ENCODE data around the gene TANK. TPM values are rescaled to one million over a fixed set of nuclear protein-coding genes. Genes with fewer than 3 reads are reported as not detected.

TANK gene
- total RNA-seq (10 to 100 TPM; 53.7 to 75.7 TPM), polyA plus RNA-seq (ENCODE audit: insufficient read length in 6 of 6) (10 to 100 TPM; 58.6 to 80.3 (median 70.3) TPM)
- long read RNA-seq, donor 1, transcript TANK-202 (8 exons, 2,171 nt) = major isoform, 7 of 14 reads
- long read RNA-seq, donor 1, partial matches to known transcripts = 0 of 14 reads
- long read RNA-seq, donor 1, other reads (novel, unspliced or antisense) = 5 of 14 reads
- long read RNA-seq, donor 2, transcript TANK-202 (8 exons, 2,171 nt) = major isoform, 11 of 12 reads
- long read RNA-seq, donor 2, partial matches to known transcripts = 0 of 12 reads
- long read RNA-seq, donor 2, other reads (novel, unspliced or antisense) = 0 of 12 reads
- long read RNA-seq, donor 3, transcript TANK-202 (8 exons, 2,171 nt) = major isoform, 7 of 10 reads
- long read RNA-seq, donor 3, partial matches to known transcripts = 0 of 10 reads
- long read RNA-seq, donor 3, other reads (novel, unspliced or antisense) = 0 of 10 reads
- long read RNA-seq, donor 4, transcript TANK-202 (8 exons, 2,171 nt) = major isoform, 9 of 17 reads
- long read RNA-seq, donor 4, partial matches to known transcripts = 2 of 17 reads
- long read RNA-seq, donor 4, other reads (novel, unspliced or antisense) = 3 of 17 reads
- long read RNA-seq, donor 5, transcript TANK-202 (8 exons, 2,171 nt) = major isoform, 10 of 12 reads
- long read RNA-seq, donor 5, partial matches to known transcripts = 0 of 12 reads
- long read RNA-seq, donor 5, other reads (novel, unspliced or antisense) = 0 of 12 reads
- long read RNA-seq, donor 6, partial matches to known transcripts = 0 of 7 reads
- long read RNA-seq, donor 6, other reads (novel, unspliced or antisense) = 0 of 7 reads
- long read RNA-seq, donor 7, transcript TANK-202 (8 exons, 2,171 nt) = major isoform, 5 of 10 reads
- long read RNA-seq, donor 7, partial matches to known transcripts = 5 of 10 reads
- long read RNA-seq, donor 7, other reads (novel, unspliced or antisense) = 0 of 10 reads
- long read RNA-seq, donor 8, transcript TANK-202 (8 exons, 2,171 nt) = major isoform, 5 of 6 reads
- long read RNA-seq, donor 8, partial matches to known transcripts = 0 of 6 reads
- long read RNA-seq, donor 8, other reads (novel, unspliced or antisense) = 0 of 6 reads
- long read RNA-seq, donor 9 = 0 reads
- long read RNA-seq, donor 10, partial matches to known transcripts = 4 of 10 reads
- long read RNA-seq, donor 10, other reads (novel, unspliced or antisense) = 2 of 10 reads
- long read RNA-seq, donor 11, transcript TANK-202 (8 exons, 2,171 nt) = major isoform, 5 of 6 reads
- long read RNA-seq, donor 11, partial matches to known transcripts = 0 of 6 reads
- long read RNA-seq, donor 11, other reads (novel, unspliced or antisense) = 0 of 6 reads
- long read RNA-seq, donor 12, transcript TANK-202 (8 exons, 2,171 nt) = major isoform, 6 of 9 reads
- long read RNA-seq, donor 12, partial matches to known transcripts = 0 of 9 reads
- long read RNA-seq, donor 12, other reads (novel, unspliced or antisense) = 0 of 9 reads

- ATAC-seq (peak; percentile 97), DNase-seq (peak; percentile 82 to 95 (median 94))
- Histone ChIP-seq H3K9me3 (no peaks in the 10 kb centered on the region), H3K4me1 (peaks cover 20 to 52% of the 10 kb centered on the region in 2 donors), H3K27ac (peak within 1 kb of the TSS; percentile 98 to 100), H3K36me3 (peaks cover 0 to 13% of the 10 kb centered on the region in 2 donors), H3K4me3 (peak within 1 kb of the TSS; percentile 82 to 84), H3K27me3 (no peaks in the 10 kb centered on the region)
- intact Hi-C loops (cut with DNase I) = no loop called here
- TF ChIP-seq CTCF (IDR thresholded peaks at IDR 0.05) = no peak
Observed at GRCh38 chr2:161160226-161161073, at the start of gene TANK. Gene TANK, plus strand, starts transcription at chr2:161160428. Its CDS starts 19,235 bp downstream, at chr2:161179663.

GRCh38 chr2:161111531-161111930 lies 48.7 kb upstream of the TANK start:
- no peak for TF ChIP-seq CTCF (IDR thresholded peaks at IDR 0.05)
- no peak for ATAC-seq
- H3K9me3 ChIP-seq = no peaks in the 10 kb centered on the region

GRCh38 chr2:161112908-161113307 lies 47.3 kb upstream of the TANK start:
- no peak overlapping the region for H3K4me3 ChIP-seq
- H3K4me1 ChIP-seq = peaks cover 0 to 5% of the 10 kb centered on the region in 2 donors
- no peak for ATAC-seq
- no peak overlapping the region for H3K27ac ChIP-seq
- no peaks in the 10 kb centered on the region for H3K36me3 ChIP-seq
- DNase-seq = no peak
- H3K9me3 ChIP-seq = no peaks in the 10 kb centered on the region
- intact Hi-C loops (cut with DNase I) = no loop called here
- no peak for TF ChIP-seq CTCF (IDR thresholded peaks at IDR 0.05)
- H3K27me3 ChIP-seq = no peaks in the 10 kb centered on the region

More at GRCh38 chr2:161111531-161111930, 48.7 kb upstream of the TANK start:
- no peak for DNase-seq
- Histone ChIP-seq H3K27me3 (no peaks in the 10 kb centered on the region), H3K27ac (no peak overlapping the region), H3K4me1 (peaks cover 0 to 5% of the 10 kb centered on the region in 2 donors), H3K4me3 (no peak overlapping the region), H3K36me3 (no peaks in the 10 kb centered on the region)
- intact Hi-C loops (cut with DNase I) = no loop called here

All from left lung (tissue), 14 donors.